ENCODE results near the gene TRRAP. TPM values are rescaled to one million over a fixed set of nuclear protein-coding genes. Genes with fewer than 3 reads are reported as not detected.

Gene TRRAP
- total RNA-seq, 4 donors from 2014 or later: 19.7 to 62.3 (median 31.1) TPM

DNA sequence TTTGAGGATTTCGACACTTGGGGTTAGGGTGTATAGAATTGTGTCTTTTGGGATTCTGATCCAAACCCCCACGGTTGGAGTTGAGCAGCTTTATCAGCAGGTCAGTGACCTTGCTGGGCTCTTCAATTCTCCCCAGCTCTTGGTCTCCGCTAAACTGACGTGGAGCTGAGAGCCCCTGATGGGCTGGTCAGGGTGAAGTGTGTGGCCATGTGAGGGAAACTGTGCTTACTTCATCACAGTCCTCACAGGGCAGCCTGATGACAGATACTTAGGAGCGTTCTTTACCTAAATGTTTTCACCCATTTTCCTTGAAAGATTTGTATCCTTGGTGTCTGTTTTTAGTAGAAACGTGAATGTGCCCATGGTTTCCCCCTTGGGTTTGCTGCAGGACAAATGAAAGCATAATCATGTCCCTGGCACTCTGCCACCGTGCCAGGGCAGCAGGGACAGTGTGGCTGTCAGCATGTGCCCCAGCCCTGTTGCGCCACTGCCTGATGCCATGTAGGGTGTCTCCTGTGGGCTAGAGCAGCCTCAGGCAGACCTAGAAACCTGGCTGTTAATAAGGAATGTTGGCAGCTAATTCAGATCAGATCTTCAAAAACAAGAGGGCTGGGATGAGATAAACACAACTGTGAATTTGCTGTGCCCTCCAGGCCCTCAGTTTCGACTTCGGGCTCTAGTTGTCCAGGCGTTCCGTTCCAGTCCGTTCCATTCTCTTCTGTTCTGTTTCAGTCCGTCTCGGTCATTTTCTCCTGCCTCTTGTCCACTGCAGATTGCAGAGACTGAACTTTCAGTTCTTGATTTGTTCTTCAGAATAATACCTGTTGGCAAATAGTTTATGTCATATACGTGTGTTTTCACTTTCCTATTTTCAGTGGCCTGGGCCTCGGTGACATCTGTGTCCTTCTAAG is 96.8 kb downstream of the TRRAP start:
- TF ChIP-seq, protein P1, sequence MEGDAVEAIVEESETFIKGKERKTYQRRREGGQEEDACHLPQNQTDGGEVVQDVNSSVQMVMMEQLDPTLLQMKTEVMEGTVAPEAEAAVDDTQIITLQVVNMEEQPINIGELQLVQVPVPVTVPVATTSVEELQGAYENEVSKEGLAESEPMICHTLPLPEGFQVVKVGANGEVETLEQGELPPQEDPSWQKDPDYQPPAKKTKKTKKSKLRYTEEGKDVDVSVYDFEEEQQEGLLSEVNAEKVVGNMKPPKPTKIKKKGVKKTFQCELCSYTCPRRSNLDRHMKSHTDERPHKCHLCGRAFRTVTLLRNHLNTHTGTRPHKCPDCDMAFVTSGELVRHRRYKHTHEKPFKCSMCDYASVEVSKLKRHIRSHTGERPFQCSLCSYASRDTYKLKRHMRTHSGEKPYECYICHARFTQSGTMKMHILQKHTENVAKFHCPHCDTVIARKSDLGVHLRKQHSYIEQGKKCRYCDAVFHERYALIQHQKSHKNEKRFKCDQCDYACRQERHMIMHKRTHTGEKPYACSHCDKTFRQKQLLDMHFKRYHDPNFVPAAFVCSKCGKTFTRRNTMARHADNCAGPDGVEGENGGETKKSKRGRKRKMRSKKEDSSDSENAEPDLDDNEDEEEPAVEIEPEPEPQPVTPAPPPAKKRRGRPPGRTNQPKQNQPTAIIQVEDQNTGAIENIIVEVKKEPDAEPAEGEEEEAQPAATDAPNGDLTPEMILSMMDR (IDR thresholded peaks at IDR 0.05): no peak
- no peak overlapping the region for H3K4me3 ChIP-seq
- no peaks in the 10 kb centered on the region for H3K36me3 ChIP-seq
- intact Hi-C loops (cut with DNase I; ENCODE audit: low total_unique reads): no loop called here
- H3K9me3 ChIP-seq: no peaks in the 10 kb centered on the region
- no peaks in the 10 kb centered on the region for H3K4me1 ChIP-seq
- H3K27ac ChIP-seq: no peak overlapping the region
- DNase-seq: no peak
- H3K27me3 ChIP-seq: no peaks in the 10 kb centered on the region

DNA sequence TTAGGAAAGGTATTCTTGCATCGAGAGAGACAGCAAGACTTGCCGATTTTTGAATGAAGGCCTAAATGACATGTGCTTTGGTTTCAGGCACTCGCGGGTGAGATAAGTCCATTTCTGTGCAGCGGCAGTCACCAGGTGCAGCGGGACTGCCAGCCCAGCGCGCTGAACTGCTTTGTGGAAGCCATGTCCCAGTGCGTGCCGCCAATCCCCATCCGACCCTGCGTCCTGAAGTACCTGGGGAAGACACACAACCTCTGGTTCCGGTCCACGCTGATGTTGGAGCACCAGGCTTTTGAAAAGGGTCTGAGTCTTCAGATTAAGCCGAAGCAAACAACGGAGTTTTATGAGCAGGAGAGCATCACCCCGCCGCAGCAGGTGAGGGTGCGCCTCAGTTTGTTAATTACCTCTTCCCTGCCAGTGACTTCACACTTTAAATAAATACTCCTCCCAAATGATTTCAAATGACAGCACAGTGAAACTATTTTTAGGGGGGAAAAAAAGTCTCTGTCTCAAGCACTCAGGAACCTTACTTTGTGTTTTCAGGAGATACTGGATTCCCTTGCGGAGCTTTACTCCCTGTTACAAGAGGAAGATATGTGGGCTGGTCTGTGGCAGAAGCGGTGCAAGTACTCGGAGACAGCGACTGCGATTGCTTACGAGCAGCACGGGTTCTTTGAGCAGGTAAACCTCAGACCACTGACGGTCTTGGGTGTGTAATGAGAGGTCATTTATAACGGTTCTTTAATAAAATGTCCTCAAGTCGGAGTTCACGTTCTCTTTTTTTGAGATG is 98.3 kb downstream of the TRRAP start:
- no peak overlapping the region for H3K27ac ChIP-seq
- H3K9me3 ChIP-seq: no peaks in the 10 kb centered on the region
- intact Hi-C loops (cut with DNase I; ENCODE audit: low total_unique reads): no loop called here
- H3K36me3 ChIP-seq: no peaks in the 10 kb centered on the region
- H3K27me3 ChIP-seq: no peaks in the 10 kb centered on the region
- no peak overlapping the region for H3K4me3 ChIP-seq
- DNase-seq: no peak
- no peak for TF ChIP-seq POLR2A (IDR thresholded peaks at IDR 0.05)
- TF ChIP-seq, protein P1 (IDR thresholded peaks at IDR 0.05): no peak
- no peaks in the 10 kb centered on the region for H3K4me1 ChIP-seq

DNA sequence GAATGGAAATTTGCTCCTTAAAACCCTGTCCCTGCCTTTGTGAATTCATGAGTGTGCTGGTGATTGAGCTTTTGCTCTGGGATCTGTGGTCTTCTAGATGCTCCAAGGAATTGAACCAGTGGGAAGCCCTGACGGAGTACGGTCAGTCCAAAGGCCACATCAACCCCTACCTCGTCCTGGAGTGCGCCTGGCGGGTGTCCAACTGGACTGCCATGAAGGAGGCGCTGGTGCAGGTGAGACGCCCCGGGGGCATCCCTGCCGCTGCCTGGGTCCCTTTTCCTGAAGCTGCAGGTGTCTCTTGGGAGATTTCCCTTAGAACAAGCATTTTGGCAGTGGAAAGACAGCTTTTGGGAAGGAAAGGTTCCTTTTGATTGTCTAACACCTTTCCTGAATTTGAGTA is 100.3 kb downstream of the TRRAP start:
- H3K9me3 ChIP-seq: no peaks in the 10 kb centered on the region
- no peak overlapping the region for H3K27ac ChIP-seq
- no peak for DNase-seq
- TF ChIP-seq, protein P1 (IDR thresholded peaks at IDR 0.05): no peak
- TF ChIP-seq POLR2A (IDR thresholded peaks at IDR 0.05): no peak
- no peaks in the 10 kb centered on the region for H3K36me3 ChIP-seq
- no peaks in the 10 kb centered on the region for H3K4me1 ChIP-seq
- no peak overlapping the region for H3K4me3 ChIP-seq
- H3K27me3 ChIP-seq: no peaks in the 10 kb centered on the region
- intact Hi-C loops (cut with DNase I; ENCODE audit: low total_unique reads): no loop called here

DNA sequence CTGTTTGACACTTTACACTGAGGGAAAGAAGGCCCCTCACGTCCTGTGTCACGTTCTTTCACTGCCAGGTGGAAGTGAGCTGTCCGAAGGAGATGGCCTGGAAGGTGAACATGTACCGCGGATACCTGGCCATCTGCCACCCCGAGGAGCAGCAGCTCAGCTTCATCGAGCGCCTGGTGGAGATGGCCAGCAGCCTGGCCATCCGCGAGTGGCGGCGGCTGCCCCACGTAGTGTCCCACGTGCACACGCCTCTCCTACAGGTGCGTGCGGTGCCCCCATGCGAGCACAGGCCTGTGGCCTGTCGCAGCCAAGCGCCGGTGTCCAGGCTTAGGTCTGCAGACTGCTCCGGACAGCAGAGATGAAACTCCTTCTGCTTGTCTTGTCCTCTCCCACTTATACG is 103.4 kb downstream of the TRRAP start:
- no peaks in the 10 kb centered on the region for H3K9me3 ChIP-seq
- H3K4me1 ChIP-seq: no peaks in the 10 kb centered on the region
- no peaks in the 10 kb centered on the region for H3K36me3 ChIP-seq
- H3K27me3 ChIP-seq: no peaks in the 10 kb centered on the region
- H3K27ac ChIP-seq: no peak overlapping the region
- TF ChIP-seq POLR2A (IDR thresholded peaks at IDR 0.05): no peak
- TF ChIP-seq, protein P1 (IDR thresholded peaks at IDR 0.05): no peak
- no peak overlapping the region for H3K4me3 ChIP-seq
- intact Hi-C loops (cut with DNase I; ENCODE audit: low total_unique reads): no loop called here
- no peak for DNase-seq

DNA sequence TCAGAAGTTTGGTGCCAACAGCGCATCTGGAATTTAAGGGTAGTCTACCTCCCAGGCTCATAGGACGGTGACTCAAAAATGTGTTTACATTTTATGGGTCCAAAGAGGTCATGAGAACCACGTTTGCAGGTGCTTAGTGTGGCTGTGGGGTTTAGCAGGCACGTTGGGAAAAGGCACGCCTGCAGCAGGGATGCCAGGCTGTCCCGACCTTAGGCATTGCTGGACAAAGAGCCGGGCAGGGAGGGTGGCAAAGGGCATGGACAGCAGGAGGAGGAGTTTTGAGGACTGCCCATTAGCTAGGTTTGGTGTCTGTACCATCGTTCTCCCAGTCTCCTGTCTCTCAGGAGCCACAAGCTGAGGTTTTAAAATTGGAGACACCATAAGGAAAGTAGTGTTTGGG is 104.4 kb downstream of the TRRAP start:
- no peak for DNase-seq
- Histone ChIP-seq H3K4me1 (no peaks in the 10 kb centered on the region), H3K9me3 (no peaks in the 10 kb centered on the region), H3K27ac (no peak overlapping the region), H3K36me3 (no peaks in the 10 kb centered on the region), H3K27me3 (no peaks in the 10 kb centered on the region), H3K4me3 (no peak overlapping the region)
- intact Hi-C loops (cut with DNase I; ENCODE audit: low total_unique reads): no loop called here
- TF ChIP-seq, protein P1 (IDR thresholded peaks at IDR 0.05): no peak
- TF ChIP-seq POLR2A (IDR thresholded peaks at IDR 0.05): no peak
